SK-N-MC (cell line): ENCODE measurements around the gene MCRIP1.

ENCODE experiments used
- EZH2 ChIP-seq: fragments of 200-600 bp; sonication (generic); IDR thresholded peaks from one replicate; pipeline ENCODE4 v1.6.1; 2017; ENCODE audit warnings: antibody characterized with exemption
- POLR2AphosphoS5 ChIP-seq: IDR thresholded peaks from 2 replicates; pipeline ENCODE4 v1.6.1; 2012; ENCODE audit warnings: mild to moderate bottlenecking, low read depth, low read length, borderline replicate concordance

DNA sequence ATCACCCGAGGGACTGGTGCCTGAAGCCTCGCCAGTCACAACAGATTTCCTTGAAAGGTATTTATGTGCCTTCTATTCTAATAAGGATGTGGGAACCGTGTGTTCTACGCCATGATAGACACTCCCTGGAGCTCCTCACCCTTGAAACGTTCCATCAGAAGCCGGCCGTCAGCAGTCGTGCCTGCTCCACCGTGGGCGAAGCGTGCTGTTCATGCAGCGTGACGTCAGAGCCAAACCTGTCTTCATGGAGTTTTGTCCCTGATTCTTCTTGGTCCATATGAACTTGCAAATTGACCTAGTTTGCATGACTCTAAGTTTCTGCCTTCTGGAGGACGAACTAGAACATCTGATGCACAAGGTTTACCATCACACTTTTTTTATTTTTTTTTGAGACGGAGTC, 6.2 kb upstream of the MCRIP1 start:
- no peak for TF ChIP-seq EZH2
- no peak for TF ChIP-seq POLR2AphosphoS5
